PC-9 (cell line): Measurements from ENCODE around the gene CACNB4.

Experiments used
- CTCF ChIP-seq: fragments of 200-600 bp; sonication (generic); conservative IDR thresholded peaks from 2 replicates; pipeline ENCODE4 v1.6.1; 2017; ENCODE audit warnings: mixed run types, antibody characterized with exemption, mild to moderate bottlenecking, moderate library complexity
- EZH2 ChIP-seq: fragments of 200-600 bp; sonication (generic); IDR thresholded peaks from 2 replicates; pipeline ENCODE4 v1.8.0; 2017; ENCODE audit warnings: antibody characterized with exemption, low read depth

GRCh38 chr2:152054593-152054992 is 44.3 kb downstream of the CACNB4 start:
- TF ChIP-seq CTCF = no peak
- no peak for TF ChIP-seq EZH2
